Esophagus squamous epithelium (tissue), 5 donors: Measurements from ENCODE around the gene DAZAP1. TPM values are rescaled to one million over a fixed set of nuclear protein-coding genes. Genes with fewer than 3 reads are reported as not detected.

ENCODE experiments used
- DNase-seq: peaks from one replicate; lab custom pipeline; 2025; lab: John Stamatoyannopoulos, UW
- H3K27ac ChIP-seq, 4 donors: fragments of 200-600 bp; sonication (generic); one replicate each; pipeline ENCODE4 v1.5.1; 2016 to 2019; ENCODE audit warnings: mild to moderate bottlenecking in 1 of 4
- H3K27me3 ChIP-seq, 4 donors: fragments of 200-600 bp; sonication (generic); 1 replicate in 3 of 4; 2 replicates in 1 of 4; pipeline versions ENCODE4 v1.5.1 to v1.6.0; 2017 to 2021; ENCODE audit warnings: antibody characterized with exemption in 1 of 4
- H3K36me3 ChIP-seq, 3 donors: fragments of 200-600 bp; sonication (generic); one replicate each; pipeline ENCODE4 v1.5.1; 2016 to 2019
- H3K4me1 ChIP-seq, 3 donors: fragments of 200-600 bp; sonication (generic); one replicate each; pipeline ENCODE4 v1.5.1; 2017 to 2019
- H3K4me3 ChIP-seq, 4 donors: fragments of 200-600 bp; sonication (generic); 1 replicate in 3 of 4; 2 replicates in 1 of 4; pipeline ENCODE4 v1.5.1; 2016 to 2019; ENCODE audit warnings: mild to moderate bottlenecking in 2 of 4, moderate library complexity in 1 of 4
- H3K9me3 ChIP-seq, 3 donors: fragments of 200-600 bp; sonication (generic); one replicate each; pipeline ENCODE4 v1.5.1; 2016 to 2019
- CTCF ChIP-seq, 6 experiments: fragments of 450-650 bp in 4 of 6; fragments of 200-600 bp in 2 of 6; sonication (generic) in 2 of 6; IDR thresholded peaks; one replicate each; pipeline ENCODE4 v1.5.1; 2016 to 2019; ENCODE audit warnings: antibody characterized with exemption in 6 of 6, mild to moderate bottlenecking in 4 of 6, moderate library complexity in 4 of 6
- POLR2A ChIP-seq, 4 donors: fragments of 450-650 bp; IDR thresholded peaks; one replicate each; pipeline ENCODE4 v1.6.1; 2017; ENCODE audit warnings: antibody characterized with exemption in 4 of 4, mild to moderate bottlenecking in 4 of 4, moderate library complexity in 3 of 4
- WGBS, 2 donors: methylation state at CpG; one replicate each; pipeline ENCODE4 v1.1.5; 2018; 5-methylcytosine and 5-hydroxymethylcytosine counted together
- intact Hi-C: fragments of 100-400 bp; cut with DNase I; formaldehyde crosslinking; loops from one replicate; pipeline ENCODE4 v1.15.0; 2022
- total RNA-seq, 4 donors: library from RNA; depleted of rRNA; stranded (reverse); fragments of >200 nt; gene quantifications; one replicate each; pipeline ENCODE4 v1.1.0, GENCODE V29; 2016
- donor health status: DM: yes; HTN: yes; CAD: no.

Gene DAZAP1
- total RNA-seq, 4 donors from 2014 or later = 60.2 to 76.0 (median 69.0) TPM

GRCh38 chr19:1408300-1409203, 1.2 kb downstream of the DAZAP1 start:
- intact Hi-C loops = loop anchor here (10.0 kb wide), 1 partner anchor 134 kb away; the partner anchor contains the start of gene FAM174C
- WGBS, 2 donors = 1 to 6% methylated on average over 13 to 17 of the region's 69 CpGs
- peaks cover 50 to 71% (median 56%) of the 10 kb centered on the region in 3 donors for H3K4me1 ChIP-seq

GRCh38 chr19:1409204-1410005, 2.0 kb downstream of the DAZAP1 start:
- intact Hi-C loops = loop anchor here (10.0 kb wide), 1 partner anchor 135 kb away; the partner anchor contains the start of gene FAM174C
- peaks cover 56 to 74% (median 63%) of the 10 kb centered on the region in 3 donors for H3K4me1 ChIP-seq

More at GRCh38 chr19:1408300-1409203, 1.2 kb downstream of the DAZAP1 start:
- Histone ChIP-seq H3K27ac (peak overlapping the region; percentile 96 to 100 (median 98)), H3K4me3 (peak overlapping the region; percentile 92 to 99 (median 96)), H3K36me3 (peaks cover 0 to 17% (median 0%) of the 10 kb centered on the region in 3 donors), H3K27me3 (no peaks in the 10 kb centered on the region), H3K9me3 (no peaks in the 10 kb centered on the region)
- DNase-seq = no peak
- TF ChIP-seq POLR2A (IDR thresholded peaks at IDR 0.05) (peak in 1 of 4 donors; percentile 32), CTCF (IDR thresholded peaks at IDR 0.05) (no peak)

GRCh38 chr19:1410136-1410786, 2.9 kb downstream of the DAZAP1 start:
- no peak for DNase-seq
- peak overlapping the region in 3 of 4 donors; percentile 92 to 99 (median 98) for H3K4me3 ChIP-seq
- H3K36me3 ChIP-seq = peaks cover 0 to 21% (median 0%) of the 10 kb centered on the region in 3 donors
- H3K27ac ChIP-seq = peak overlapping the region; percentile 57 to 100 (median 98)
- H3K27me3 ChIP-seq = no peaks in the 10 kb centered on the region
- TF ChIP-seq POLR2A (IDR thresholded peaks at IDR 0.05) (no peak), CTCF (IDR thresholded peaks at IDR 0.05) (no peak)
- intact Hi-C loops = no loop called here
- no peaks in the 10 kb centered on the region for H3K9me3 ChIP-seq
- H3K4me1 ChIP-seq = peaks cover 65 to 83% (median 70%) of the 10 kb centered on the region in 3 donors
- WGBS, 2 donors = 20 to 67% methylated on average over 2 to 8 of the region's 23 CpGs

More at GRCh38 chr19:1409204-1410005, 2.0 kb downstream of the DAZAP1 start:
- peak overlapping the region; percentile 96 to 100 (median 98) for H3K27ac ChIP-seq
- 17 to 37% methylated on average over 10 of the region's 33 CpGs for WGBS, 2 donors
- TF ChIP-seq CTCF (IDR thresholded peaks at IDR 0.05) (peak in 1 of 6 experiments; percentile 13), POLR2A (IDR thresholded peaks at IDR 0.05) (no peak)
- DNase-seq = no peak
- no peaks in the 10 kb centered on the region for H3K9me3 ChIP-seq
- H3K4me3 ChIP-seq = peak overlapping the region; percentile 92 to 99 (median 96)
- H3K27me3 ChIP-seq = no peaks in the 10 kb centered on the region
- H3K36me3 ChIP-seq = peaks cover 0 to 21% (median 0%) of the 10 kb centered on the region in 3 donors

- DNase-seq = no peak
- H3K36me3 ChIP-seq = peaks cover 0 to 21% (median 0%) of the 10 kb centered on the region in 3 donors
- intact Hi-C loops = no loop called here
- 55 to 73% methylated on average over 4 to 9 of the region's 9 CpGs for WGBS, 2 donors
- no peaks in the 10 kb centered on the region for H3K27me3 ChIP-seq
- no peaks in the 10 kb centered on the region for H3K9me3 ChIP-seq
- H3K4me1 ChIP-seq = peaks cover 70 to 87% (median 75%) of the 10 kb centered on the region in 3 donors
- H3K27ac ChIP-seq = peak overlapping the region; percentile 57 to 100 (median 98)
- TF ChIP-seq CTCF (IDR thresholded peaks at IDR 0.05) = no peak
- TF ChIP-seq POLR2A (IDR thresholded peaks at IDR 0.05) = no peak
- H3K4me3 ChIP-seq = peak overlapping the region in 2 of 4 donors; percentile 98 to 99
These were observed 3.4 kb downstream of the DAZAP1 start for GRCh38 chr19:1410789-1411188.
